GM18519 (cell line): ENCODE results near the gene PLEKHA5.
A peak's percentile ranks its signal among the peaks of the same experiment; 100 is the strongest.
"Not testable (repeated sequence)": the region's sequence is repeated elsewhere in the genome, so short reads cannot be mapped to it uniquely, and the experiment has no call there.

ENCODE experiments used
- ATAC-seq: cut with Tn5 transposase; IDR thresholded peaks from one replicate; pipeline ENCODE4 v1.9.1; 2021; ENCODE audit warnings: mild to moderate bottlenecking, moderate library complexity; ENCODE audit not compliant: unreplicated experiment, low FRiP score

Gene PLEKHA5

DNA sequence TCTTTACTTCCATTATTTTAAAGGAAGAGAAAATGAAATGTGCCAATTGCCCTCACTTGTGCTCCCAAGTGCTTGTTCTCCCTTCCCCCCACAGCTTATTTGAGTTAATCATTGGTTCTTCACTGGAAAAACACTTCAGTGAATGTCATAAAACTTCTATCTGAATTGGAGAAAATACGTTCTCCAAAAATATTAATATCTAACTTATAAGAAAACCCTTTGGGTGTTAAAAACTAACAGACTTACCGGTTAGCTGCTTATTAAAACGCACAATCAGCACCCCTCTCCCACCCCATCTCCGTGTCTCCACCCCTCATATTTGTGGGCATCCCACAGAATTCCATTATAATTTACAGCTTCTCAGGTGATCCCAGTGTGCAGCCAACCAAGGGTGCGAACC lies 31.7 kb downstream of the PLEKHA5 start:
- ATAC-seq = no peak

DNA sequence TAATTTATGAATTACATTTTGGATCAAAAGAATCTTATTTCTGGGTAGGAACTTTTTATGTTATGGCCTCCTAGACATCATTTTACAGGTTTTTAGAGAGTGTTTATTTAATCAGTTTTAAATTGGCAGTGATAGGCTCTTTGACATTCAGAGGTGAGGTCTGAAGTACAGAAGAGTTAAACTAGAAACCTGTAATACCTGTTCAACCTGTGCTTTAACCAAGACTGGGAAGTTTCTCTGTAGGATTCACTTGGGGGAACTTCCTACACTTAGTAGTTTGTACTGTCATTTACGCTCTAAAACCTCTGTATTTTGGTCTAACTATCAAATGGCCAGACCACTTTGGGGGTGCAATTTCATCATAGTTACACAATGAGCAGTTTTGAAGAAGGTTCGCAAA lies 35.9 kb downstream of the PLEKHA5 start:
- no peak for ATAC-seq

DNA sequence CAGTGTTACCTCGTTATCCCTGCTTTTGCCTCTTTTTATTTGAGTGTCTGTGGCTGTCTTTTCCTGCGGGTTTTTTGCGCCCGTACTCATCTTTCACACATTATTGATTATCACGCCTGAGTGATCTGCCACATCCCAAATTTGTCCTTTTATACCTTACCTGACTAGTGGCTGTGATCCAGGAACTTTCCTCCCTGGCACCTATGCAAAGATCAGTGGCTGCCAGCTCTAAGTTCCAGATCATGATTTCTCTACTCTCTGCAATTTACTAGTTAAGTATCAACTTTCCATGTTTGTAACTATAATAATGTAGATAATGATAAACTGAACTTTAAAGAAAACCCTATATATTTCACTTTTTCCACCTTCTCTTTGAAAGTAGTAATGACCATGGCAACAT lies 36.9 kb downstream of the PLEKHA5 start:
- ATAC-seq = no peak

DNA sequence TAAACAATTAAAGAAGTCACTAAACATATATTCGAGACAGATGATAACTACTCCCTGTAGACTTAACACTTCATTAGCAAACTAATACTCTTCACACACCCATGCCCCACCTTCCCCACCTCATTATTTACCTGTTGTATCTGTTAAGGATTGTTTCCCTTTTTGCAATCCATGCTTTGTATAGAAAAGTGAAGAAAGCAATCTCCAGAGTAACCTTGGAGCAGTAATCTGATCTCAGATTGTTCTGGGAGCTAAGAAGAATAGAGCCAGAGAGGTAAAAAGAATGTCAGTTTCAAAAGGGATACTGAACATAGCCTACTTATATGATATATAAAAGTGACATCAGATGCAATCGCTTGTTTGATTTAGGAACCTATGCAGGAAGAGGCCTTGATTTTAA lies 37.4 kb downstream of the PLEKHA5 start:
- no peak for ATAC-seq

DNA sequence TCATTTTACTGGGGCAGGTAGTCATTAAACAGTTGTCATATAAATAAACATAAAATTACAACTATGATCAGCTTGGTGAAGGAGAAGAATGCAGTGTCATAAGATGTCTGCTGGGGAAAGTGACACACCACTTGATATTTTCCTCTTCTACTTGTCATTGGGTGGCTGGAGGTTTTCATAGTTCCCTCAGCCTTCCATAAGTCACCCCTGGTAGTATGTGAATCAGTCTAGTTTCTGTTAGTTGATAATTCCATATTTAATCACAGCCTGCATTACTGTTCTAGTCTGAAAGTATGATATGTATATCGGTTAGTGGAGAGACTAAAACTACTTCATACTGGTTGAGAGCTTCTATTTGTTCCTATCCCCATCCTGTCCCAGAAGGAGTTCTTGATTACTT lies 38.2 kb downstream of the PLEKHA5 start:
- ATAC-seq = no peak

DNA sequence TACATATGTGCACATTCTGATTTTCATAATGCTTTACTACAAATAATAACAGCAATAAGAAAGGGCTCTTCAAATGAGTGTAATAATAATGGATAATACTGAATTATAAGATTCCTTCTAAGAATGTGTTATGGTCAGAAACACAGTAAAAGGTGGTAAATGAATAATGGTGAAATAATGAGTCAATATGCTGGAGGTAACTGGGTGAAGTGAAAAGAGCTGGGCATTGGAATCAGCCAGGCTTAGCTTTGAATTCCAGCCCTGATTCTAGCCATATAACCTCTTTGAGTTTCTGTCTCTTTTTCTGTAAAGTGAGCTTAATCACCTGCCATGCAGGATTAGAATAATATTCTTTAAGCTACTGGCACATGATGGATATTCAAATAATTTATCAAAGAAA lies 39.1 kb downstream of the PLEKHA5 start:
- ATAC-seq = no peak

DNA sequence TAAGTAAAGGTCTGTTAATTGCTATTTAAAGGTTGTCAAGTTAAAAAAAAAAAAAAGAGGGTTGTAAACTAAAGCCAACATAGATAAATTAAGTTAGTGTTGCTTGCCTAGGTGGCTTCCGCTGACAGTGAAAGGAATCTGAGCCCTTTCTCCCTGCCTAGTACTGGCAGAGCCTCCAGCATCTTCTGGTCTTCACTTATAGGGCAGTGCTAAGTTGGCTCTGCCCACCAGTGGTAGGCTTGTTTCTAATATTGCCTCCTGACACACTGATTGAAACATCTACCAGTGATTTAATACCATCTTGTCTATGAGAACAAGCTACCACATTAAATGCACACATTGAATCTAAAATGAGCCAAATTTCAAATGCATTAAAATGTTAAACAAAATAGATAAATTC lies 39.7 kb downstream of the PLEKHA5 start:
- no peak for ATAC-seq

DNA sequence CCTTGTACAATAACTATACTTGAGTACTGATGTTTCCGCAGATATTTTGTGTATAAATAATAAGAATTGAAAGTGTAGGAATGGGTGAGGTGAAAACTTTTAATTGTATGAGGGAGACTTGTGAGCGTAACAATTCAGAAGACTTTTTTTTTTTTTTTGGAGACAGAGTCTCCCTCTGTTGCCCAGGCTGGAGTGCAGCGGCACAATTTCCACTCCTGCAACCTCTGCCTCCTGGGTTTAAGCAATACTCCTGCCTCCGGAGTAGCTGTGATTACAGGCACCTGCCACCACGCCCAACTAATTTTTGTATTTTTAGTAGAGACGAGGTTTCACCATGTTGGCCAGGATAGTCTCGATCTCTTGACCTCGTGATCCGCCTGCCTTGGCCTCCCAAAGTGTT lies 40.8 kb downstream of the PLEKHA5 start:
- not testable (repeated sequence) for ATAC-seq

DNA sequence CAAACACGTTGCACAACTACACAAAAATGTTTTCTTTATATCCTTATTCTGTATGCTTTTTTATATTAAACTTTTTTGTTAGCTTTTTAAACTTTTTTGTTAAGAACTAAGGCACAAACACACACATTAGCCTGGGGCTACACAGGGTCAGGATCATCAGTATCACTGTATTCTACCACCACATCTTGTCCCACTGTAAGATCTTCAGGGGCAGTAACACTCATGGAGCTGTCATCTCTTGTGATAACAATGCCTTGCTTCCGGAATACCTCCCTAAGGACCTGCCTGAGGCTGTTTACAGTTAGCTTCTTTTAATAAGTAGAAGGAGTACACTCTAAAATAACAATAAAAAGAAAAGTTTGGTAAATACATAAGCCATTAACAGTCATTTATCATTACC lies 42.2 kb downstream of the PLEKHA5 start:
- no peak for ATAC-seq

DNA sequence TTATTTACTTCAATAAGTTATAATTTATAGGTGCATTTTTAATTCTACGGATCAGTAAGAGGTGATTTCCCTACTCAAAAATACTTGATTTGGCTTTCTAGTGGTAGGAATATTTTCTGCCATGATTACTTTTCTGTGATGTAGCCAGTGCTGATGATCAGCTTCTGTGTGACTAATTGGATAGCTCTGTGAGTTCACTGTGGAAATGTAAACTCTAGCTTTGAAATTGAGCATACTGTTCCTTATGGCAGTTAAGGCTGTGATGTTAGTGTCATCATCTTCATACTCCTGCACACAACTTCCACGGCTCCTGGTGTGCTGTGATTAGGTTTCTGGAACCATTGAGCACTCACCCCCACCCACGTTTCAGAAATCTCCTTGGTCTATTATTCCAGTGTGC lies 48.2 kb downstream of the PLEKHA5 start:
- ATAC-seq = no peak

DNA sequence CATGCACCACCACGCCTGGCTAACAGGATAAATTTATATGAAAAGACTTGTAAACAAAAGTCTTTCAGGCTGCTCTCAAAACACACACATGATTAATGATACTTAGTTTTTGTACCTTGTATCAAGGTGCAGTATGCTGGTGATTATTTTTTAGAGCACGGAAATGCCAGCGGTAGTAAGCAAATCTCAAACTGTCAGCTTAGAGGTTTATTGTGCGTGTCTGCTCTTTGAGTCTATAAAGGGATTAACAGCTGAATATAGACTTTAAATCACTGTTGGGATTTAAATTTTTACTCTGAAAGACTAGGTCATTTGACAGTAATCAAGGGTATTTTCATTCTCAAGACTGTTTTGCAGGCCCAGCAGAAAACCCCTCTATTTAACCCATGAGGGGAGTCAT lies 50.5 kb downstream of the PLEKHA5 start:
- no peak for ATAC-seq

DNA sequence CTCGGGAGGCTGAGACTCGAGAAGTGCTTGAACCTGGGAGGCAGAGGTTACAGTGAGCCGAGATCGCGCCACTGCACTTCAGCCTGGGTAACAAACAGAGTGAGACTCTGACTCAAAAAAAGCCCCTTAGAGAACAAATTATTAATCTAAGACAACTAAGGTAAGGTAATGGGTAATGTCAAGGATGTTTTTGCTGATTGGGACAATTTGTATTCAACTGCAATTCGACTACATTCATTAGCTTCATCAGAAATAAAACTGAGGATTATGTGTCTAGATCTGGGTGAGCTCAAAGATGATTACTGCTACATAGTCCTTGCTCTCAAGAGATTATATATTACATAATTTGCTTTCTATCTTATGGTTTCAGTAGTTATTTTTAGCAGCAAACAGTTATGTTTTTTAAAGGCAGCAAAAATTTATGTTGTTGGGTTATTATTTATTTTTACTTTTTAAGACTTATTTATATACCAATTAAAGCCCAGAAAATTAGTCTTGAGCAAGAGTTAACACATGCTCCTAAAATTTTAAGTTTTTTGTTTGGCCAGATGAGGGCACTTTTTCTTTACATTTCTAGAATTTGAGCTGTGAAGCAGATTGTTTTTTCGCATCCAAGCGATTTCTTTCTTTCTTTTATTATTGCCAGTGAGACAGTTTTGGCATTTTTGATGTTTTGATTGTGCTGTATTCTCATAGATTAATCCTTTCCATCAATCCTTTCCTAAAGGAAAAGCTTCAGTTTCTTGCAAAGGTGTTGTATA lies 52.3 kb downstream of the PLEKHA5 start:
- ATAC-seq = no peak

DNA sequence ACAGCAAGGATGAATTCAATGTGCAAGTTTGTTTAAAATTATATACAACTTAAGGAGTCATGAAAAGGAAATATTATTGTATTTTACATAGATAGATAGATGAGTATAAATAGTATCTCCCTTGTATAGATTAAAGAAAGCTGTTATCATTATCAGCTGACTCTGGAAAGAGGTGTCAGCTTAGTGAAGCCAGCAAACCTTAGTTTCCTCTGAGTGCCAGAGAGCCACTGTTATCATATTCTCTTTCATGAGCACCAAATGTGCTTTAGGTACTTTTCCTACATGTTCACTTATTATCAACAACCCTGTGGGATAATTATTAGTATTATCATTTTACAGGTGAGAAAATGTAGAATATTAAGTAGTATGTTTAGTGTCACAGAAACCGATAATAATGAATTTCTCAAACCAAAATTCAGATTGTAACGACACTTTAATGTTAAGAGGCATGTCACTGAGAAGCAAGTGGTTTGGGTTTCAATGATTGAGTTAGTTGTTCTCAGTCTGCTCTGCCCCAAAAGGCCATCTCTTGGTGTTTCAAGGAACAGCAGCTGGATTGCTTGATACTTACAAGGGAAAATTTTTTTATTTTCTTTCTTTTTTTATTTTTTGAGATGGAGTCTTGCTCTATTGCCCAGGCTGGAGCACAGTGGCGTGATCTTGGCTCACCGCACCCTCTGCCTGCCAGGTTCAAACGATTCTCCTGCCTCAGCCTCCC lies 53.7 kb downstream of the PLEKHA5 start:
- ATAC-seq = no peak

DNA sequence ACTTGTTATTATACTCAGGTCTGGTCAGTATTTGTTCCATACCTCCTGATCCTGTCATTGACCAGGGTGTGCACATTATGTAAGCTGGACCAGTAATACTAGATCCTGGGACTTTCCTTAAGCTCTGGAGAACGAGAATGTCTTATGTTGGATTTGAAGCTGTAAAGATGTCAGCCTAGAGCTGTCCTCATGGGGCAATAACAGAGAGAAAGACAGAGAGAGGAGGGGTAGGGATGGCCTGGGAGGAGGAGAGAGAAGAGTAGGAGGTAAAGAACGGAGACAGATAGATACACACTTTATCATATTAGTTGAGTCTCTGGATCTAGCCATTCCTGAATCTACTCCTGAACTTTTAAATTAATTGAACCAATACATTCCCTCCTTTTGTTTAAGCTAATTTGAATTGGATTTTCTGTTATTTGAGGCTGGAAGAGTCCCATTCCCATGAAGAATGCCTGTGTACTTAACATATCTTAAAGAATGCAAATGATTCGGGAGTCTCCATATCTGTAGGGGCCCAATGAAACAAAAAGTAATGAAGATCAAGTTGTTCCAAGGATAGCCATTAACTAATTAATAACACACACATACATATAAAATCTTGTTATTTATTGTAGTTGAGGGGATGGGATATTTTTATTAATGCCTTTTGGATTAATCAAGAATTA lies 55.9 kb downstream of the PLEKHA5 start:
- no peak for ATAC-seq

DNA sequence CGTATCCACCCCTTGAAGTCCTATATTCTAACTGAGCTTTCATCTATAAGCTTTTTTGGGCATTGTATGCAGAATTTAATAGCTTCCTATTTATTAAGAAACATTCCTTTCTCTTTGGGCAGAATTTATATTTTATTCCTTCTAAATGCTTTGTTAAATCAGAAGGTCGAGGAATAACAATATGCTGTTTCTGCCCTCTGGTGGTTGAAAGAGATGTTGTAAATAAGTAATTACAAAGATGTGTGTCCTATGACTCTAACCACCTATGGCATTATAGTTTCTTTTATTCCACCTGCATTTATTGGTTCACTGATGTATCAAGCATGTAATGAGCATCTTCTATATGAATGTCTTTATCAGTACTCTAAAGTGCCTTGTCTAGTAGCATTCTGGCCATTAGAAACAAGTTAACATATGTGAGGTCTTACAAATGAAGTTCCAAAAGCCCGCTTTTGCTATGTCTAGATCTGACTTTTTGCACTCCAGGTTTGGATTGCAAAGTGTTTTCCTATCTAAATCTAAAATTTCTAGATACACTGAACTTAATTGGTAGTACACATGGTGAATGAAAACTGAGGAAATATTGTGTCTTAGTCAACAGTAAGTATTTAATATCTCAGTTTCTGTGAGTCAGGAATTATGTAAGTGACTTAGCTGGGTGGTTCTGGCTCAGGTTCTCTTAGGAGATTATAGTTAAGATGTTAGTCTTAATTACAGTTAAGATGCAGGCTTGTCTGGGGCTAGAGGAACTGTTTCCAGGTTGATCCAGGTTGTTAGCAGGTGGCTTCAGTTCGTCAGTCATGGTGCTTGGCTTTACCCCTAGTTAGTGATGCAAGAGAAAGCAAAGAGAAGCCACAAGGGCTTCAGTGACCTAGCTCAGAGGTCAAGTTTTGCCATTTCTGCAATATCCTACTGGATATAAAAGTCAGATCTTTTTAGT lies 57.5 kb downstream of the PLEKHA5 start:
- peak; percentile 51 for ATAC-seq

DNA sequence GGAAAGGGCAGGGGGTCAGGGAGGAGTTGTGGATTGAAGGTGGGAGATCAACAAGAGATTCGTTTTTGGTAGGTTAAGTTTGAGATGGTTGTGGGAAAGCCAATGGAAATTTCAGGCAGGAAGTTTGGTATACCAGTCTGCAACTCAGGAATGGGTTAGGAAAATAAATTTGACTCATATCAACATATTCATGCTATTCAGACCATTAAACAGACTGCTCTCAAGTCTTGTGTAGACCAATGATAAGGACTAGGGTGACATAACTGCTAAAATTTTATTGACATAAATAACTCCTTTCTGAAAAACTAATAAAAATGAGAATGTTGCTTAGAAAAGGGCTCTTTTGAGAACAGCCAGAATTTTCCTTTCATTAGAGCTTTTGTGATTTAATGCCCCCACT lies 60.0 kb downstream of the PLEKHA5 start:
- no peak for ATAC-seq

DNA sequence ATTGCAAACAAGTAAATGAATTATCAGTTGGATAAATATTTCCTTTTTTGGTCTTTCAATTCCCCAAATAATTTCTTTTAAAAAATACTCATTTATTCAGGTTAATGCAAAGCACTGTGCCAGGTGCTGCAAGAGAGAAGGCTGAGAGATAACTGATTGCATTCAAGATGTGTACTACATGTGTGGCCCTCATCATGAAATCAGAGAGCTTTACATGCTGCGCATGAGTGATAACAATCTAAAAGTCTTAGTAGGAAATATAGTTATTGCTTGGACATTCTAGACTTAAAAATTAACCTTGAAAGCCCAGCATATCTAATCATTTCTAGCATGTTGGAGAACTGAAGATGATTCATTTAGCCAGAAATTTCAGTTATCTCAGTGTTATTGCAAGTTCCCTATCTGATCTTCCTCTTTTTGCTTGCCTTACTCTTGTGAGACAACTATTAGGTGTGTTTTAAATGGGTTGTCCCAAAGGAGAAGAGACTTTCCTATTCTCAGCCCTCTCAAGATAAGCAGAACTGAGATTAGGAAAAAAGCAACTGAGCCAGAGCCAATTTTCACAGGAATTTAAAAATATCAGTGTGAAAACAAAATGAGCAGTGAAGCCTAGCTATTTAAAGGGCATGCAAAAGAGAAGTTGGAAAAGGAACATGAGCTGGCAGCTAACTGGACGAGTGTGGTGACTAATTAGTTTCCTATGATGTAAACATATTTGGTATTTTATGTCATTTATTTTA lies 60.9 kb downstream of the PLEKHA5 start:
- no peak for ATAC-seq

DNA sequence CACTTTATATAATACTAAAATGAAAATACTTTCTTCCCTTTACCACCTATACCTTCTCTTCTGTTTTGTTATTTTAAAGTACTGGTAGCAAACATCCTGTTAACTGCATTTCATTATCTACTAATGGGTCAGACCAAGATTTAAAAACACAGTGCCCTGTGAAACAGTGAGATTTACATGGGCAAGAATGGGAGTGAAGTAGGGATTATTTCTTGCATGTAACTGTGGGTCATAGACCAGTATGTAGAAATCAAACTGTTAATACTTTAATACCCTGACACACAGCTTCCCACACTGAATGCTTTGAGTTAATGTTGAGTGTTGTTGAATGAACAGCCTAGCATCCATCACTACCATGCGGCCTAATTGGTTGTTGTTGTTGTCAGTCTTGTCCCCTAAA lies 61.6 kb downstream of the PLEKHA5 start:
- ATAC-seq = no peak

DNA sequence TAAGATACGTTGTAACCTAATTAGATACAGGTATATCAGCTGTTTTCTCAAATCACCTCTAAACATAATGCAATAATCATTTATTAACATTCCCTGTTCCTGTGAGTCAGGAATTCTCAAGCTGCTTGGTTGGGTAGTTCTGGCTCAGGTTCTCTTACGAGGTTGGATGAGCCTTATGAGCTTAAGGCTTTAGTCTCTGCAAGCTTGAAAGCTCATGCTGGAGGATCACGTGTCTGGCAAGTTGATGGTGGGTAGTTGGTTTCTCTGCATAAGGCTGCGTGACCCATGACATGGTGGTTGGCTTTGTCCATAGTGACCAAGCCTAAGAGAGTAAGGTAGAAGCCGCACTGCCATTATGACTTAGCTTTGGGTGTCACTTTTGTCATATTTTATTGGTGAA lies 62.0 kb downstream of the PLEKHA5 start:
- ATAC-seq = no peak

DNA sequence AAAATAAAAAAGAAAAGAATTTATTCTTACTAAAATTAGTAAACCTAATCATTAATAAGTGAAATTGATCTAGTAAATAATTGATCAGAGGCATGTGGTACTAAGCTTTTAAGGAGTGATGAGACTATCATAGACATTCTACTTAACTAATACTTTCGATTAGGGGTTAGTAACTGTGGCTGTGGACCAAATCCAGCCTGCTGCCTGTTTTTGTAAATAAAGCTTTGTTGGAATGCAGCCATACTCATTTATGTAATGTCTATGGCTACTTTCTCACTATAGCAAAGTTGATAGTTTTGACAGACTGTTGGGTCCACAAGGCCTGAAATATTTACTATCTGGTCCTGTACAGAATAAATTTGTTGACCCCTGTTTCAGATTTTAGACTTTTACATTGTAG lies 63.2 kb downstream of the PLEKHA5 start:
- ATAC-seq = no peak
